HL-60/S4 (cell line): Measurements from ENCODE around the gene AARS2.

ENCODE experiments used
- in situ Hi-C: fragments of 300-500 bp; cut with MboI; formaldehyde crosslinking; loops from 2 replicates; pipeline ENCODE4 v1.14.3; 2022; ENCODE audit warnings: low sequenced_read_pairs

The AARS2 gene

DNA sequence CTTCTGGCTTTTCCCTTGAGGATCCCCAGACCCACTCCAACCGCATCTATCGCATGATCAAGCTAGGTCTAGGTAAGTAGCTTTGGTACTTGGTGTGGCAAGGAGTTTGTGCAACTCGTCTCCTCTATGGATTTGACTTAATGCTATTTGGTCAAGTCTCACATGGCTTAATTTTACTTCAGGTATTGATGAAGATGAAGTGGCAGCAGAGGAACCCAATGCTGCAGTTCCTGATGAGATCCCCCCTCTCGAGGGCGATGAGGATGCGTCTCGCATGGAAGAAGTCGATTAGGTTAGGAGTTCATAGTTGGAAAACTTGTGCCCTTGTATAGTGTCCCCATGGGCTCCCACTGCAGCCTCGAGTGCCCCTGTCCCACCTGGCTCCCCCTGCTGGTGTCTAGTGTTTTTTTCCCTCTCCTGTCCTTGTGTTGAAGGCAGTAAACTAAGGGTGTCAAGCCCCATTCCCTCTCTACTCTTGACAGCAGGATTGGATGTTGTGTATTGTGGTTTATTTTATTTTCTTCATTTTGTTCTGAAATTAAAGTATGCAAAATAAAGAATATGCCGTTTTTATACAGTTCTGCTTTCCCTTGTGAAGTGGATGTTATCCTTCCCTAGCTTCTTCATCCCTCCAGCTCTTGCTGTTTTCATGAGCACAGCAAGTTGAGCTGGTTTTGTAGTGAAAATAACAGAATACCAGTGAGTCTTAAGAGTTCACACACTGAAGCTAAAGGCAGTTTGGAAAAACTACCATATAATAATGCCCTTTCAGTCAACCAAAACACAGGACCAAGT lies 59.6 kb downstream of the AARS2 start:
- in situ Hi-C loops, result no loop called here

DNA sequence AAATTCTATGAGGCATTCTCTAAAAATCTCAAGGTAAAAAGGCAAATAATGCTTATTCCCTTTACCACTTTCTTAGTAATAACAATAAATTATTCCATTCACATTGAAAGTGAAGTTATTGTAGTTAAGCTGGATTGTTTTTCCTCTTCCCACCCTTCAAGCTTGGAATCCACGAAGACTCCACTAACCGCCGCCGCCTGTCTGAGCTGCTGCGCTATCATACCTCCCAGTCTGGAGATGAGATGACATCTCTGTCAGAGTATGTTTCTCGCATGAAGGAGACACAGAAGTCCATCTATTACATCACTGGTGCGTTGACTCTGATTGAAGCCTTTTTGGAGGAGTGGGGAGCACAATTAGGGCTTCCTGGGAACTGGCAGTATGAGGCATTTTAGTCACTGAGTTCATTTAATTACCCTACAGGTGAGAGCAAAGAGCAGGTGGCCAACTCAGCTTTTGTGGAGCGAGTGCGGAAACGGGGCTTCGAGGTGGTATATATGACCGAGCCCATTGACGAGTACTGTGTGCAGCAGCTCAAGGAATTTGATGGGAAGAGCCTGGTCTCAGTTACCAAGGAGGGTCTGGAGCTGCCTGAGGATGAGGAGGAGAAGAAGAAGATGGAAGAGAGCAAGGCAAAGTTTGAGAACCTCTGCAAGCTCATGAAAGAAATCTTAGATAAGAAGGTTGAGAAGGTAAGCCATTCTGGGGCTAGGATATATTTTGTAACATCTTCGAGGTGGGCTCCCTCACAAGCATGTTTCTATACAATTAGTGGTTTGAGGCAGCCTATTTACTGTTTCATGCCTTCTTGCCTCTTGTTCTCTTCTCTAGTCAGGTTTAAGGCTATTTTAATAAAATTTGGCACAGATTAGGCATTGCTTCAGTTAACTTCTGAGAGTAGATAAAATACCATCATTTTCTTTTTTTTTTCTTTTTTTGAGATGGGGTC lies 61.3 kb downstream of the AARS2 start:
- in situ Hi-C loops, result no loop called here

DNA sequence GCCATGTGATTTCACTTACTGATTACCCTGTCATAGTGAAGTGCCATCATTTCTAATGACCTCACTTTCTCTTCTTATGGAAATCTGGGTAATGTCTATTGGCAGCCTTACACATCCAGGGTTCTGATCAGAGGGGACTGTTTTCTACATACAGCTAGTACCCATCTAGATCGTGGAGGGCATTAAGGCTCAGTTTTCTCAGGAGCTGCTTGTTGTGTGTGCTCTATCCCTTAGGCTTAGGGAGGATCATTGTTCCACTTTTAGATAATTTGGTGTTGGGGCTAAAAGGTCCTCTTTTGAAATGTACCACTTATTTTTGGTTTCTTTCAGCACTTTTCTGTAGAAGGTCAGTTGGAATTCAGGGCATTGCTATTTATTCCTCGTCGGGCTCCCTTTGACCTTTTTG lies 62.4 kb downstream of the AARS2 start:
- in situ Hi-C loops, result no loop called here

DNA sequence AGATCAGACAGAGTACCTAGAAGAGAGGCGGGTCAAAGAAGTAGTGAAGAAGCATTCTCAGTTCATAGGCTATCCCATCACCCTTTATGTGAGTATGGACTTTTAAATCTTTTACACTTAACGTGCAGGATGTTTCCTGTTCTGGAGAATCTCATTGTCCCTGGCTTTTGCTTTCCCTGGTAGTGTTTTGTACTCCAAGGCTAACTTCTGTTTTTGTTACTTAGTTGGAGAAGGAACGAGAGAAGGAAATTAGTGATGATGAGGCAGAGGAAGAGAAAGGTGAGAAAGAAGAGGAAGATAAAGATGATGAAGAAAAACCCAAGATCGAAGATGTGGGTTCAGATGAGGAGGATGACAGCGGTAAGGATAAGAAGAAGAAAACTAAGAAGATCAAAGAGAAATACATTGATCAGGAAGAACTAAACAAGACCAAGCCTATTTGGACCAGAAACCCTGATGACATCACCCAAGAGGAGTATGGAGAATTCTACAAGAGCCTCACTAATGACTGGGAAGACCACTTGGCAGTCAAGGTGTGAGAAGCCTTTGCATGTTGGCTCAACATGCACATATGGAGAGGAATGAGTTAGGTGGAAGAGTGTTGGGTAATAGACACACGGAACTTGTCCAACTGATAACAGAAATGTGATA lies 63.0 kb downstream of the AARS2 start:
- in situ Hi-C loops, result no loop called here
